Measurements from ENCODE around the gene IGDCC3.
"Not testable (repeated sequence)": the region's sequence is repeated elsewhere in the genome, so short reads cannot be mapped to it uniquely, and the experiment has no call there.

Gene IGDCC3

DNA sequence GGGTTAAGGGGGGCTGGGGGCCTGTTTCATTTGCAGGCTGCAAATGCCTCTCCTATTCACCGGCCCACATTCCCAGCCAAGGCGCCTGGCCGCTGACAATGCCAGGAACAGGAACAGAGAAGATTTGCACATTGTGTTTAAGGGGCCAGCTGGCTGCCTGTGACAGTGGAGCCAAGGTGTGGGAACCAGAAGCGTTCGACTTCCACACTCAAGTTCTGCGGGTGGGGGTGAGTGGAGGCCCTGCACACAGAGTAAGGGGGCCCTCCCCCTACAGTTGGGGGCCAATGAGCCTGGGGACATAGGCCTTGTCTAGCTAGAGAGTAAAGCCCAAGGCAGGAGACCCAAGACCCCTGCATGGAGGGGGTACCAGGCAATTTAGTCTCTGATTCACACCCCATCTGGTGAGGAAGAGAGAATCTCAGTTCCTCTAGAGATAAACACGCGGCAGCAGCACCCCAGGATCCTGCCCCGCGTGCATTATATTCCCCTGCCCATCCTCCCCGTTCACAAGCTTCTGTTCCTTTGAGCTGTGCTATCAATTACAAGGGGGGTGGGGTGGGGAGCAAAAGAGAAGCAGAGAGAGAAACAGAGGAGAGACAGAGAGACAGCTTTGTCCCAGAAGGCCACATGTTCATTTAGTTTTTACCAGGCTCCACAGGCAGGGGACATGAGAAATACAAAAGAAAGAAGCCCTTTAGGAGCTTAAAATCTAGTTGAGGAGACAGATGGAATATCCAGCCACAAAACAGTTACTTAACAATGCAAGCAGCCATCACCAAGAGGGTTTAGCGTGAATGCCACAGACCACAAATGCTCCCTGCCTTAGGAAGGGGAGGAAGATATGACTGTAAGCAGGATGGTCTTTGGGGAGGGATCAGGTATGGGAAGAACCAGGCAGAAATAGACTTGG lies 9.2 kb downstream of the IGDCC3 start:
- no peak for DNase-seq

DNA sequence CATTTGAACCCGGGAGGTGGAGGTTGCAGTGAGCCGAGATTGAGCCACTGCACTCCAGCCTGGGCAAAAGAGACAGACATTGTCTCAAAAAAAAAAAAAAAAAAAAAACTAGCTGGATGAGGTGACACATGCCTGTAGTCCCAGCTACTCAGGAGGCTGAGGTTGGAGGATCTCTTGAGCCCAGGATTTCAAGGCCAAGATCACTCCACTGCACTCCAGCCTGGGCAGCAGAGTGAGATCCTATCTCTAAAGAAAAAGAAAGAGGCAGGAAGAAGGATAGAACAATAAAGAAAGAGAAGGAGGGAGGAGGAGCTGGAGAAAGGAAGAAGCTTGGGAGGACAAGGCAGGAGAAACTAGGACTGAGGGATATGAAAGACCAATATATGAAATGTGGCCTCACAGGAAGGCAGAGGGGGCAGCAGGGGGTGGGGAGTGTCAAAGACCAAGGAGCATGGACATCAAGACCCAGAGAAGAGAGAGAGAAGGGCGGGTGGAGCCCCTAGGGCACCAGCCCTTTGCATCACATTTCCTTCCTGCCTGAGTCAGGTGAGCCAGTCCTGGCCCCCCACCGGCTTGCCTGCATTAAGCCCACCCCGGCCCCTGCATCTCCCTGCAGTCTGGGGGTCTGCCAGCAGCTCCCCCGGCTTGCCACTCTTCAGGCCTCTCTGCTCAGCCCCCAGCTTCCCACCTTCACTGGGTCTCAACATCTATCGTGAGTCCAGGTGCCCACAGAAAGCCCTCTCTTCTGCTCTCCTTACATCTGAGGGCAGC lies 11.5 kb downstream of the IGDCC3 start:
- no peak for DNase-seq

DNA sequence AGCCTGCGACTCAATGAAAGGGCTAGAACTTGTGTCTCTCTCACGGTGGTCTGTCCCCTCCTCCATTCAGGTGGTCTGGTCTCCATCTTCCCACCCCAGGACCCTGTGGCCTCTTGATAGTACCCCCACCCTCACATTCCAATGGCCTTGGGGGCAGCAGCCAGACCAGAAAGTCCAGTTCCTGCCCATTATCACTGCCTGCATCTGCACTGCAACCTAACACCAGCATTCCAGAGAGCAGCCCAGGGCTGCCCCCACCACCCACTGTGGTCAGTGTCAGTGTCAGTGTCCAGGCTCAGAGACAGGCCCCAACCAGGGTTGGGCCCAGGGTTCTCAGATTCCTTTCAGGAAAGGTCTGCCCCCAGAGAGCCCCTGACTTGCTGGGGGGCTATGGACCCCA lies 12.6 kb downstream of the IGDCC3 start:
- no peak for DNase-seq

DNA sequence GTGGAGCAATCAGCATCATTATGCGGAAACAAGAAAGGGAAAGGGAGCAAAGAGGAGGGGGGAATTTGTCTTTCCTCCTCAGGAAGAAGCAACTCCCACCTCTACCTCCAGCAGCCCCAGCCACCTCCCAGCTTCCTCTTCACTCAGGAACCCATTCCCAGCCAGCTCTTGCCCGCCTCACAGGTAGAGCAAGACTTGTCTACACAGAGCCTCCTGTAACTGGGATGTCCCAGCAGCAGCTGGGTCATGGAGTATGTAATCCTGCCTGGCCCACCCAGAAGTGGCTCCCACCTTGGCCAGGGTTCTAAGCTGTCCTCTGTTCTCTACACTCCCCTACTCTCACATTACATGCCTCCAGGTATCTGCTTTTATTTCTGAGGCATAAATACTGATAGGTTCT lies 14.0 kb downstream of the IGDCC3 start:
- no peak for DNase-seq

DNA sequence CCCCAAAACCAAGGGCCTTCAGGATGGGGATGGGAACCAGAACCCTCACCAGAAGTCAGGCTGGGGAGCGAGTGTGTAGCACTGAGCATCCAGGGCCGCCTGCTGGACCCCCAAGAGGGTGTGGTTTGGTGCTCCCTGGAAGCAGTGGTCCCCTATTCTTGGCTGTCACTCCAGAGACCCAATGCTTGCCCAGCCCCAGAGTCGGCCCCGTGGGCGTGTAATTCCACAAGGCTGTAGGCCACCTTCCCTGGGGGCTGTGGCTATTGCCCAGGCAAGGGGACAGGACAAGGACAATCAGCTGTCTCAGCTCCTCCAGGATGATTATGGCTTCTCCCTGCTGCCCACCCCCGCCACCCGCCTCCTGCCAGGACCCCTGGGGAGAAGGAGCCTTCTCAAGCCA lies 14.5 kb downstream of the IGDCC3 start:
- DNase-seq = no peak

DNA sequence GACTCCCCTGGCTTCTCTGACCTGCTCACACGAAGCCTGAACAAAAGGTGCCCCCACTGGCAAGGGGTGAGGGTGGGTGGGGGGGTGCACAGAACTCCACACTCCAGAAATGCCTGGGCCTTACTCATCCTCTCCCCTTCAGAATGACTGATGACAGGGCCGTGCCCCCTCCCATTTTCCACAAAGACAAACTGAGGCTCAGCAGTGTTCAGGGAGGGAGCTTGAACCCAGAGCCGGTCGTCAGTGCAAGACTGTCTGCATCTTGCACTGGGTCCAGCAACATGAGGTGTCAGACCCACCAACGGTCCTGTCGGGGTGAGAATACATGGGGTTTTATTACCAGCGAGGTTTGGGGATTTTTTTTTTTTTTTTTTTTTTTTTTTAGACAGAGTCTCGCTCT lies 15.3 kb downstream of the IGDCC3 start:
- DNase-seq = no peak

DNA sequence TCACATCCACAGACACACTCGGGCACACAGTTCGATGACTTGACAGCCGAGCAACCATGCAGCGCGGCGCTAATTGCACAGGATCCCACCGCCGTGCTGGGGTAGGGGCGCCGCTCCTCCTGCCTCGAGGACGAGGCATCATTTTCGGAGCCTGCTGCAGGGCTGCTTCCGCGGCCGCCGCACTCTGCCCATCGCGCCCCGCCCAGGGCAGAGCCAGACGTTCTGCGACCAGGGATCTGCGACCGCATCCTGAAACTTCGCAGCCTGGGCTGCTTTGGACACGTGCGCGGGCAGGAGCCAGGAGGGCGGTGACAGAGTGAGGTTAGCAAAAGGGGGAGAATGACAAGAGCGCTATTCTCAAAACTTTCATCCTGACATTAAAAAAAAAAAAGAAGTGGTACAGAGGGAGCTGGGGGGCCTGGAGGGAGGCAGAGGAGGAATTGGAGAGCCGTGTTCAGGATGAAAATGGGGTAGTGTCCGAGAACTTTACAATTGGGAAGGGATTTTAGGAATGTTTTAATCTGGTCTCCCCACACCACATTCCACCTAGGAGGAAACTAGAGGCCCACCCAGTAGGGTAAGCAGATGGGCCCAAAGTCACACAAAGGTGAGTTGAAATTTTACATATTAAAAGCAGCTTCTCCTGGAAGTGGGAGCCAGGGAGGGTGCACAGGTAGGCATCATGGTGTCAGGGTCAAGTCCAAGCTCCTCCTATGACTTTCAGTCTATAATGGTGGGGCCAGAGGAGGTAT lies 15.9 kb downstream of the IGDCC3 start:
- DNase-seq = no peak

DNA sequence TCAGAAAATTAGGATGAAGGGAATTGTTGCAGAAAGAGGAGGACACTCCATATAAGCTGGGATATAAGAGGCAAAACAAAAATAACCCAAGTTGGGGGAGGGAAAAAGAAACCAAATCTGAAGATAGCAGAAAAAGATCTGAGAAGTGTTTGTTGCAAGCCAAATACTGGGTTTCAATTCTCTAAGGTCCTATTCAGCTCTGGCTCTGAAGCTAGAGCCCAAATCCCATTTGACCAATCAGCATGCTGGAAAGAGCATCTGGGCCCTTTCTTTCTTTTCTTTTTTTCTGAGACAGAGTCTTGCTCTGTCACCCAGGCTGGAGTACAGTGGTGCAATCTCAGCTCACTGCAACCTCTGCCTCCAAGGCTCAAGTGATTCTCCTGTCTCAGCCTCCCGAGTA lies 17.3 kb downstream of the IGDCC3 start:
- no peak for DNase-seq

DNA sequence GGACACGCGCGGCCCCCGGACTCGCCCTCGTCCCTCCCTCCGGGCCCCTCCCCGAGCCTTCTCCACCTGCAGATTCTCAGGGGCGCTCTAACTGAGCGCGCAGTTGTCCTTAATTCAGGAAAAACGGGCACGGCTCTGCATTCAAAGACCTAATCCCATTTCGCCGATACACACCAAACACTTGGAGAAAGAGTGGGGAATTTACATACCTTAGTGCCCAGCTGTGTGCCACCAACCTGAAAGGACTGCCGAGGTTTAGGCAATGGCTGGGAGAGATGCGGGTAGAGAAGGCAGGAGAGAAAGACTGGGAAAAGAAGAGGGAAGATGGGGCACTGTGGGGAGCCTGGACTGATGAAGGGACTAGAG lies 21.8 kb downstream of the IGDCC3 start:
- DNase-seq = no peak

DNA sequence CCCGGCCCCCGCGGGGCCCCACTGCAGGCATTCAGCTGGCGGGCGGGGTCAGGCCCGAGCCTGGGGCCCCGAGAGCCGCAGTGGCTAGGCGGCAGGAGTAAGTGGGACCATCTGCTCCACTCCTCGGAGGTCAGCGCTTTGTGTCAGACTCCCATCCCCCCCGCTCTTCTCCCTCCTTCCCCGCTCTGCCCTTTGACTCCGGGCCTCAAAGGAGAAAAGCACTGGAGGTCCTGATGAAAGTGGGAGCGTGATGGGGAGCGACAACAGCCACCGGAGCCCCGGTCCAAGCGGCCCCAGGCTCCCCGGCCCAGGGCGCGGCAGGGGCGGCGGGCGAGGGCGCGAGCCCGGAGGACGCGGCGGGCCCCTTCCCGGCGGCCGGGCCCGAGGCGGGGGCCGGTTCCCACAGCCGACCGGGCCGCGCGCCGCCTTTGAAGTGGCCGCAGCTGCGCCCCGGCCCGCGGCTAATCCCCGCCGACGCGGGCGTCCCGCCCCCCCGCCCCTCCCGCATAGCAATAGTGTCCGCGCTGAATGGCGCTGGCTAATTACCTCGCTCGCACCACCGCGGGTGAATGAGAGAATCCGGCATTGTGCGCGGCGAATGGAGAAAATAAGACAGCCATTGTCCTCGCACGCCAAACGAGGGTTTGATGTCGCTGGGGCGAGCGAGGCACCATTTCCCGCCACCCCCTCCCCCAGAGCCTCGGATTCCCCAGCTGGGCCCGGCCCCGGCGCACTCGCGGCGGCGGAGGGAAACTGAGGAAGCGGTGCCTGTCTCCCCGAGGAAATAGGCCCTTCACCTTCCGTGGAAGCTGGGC lies 22.4 kb downstream of the IGDCC3 start:
- peak; percentile 10 for DNase-seq

DNA sequence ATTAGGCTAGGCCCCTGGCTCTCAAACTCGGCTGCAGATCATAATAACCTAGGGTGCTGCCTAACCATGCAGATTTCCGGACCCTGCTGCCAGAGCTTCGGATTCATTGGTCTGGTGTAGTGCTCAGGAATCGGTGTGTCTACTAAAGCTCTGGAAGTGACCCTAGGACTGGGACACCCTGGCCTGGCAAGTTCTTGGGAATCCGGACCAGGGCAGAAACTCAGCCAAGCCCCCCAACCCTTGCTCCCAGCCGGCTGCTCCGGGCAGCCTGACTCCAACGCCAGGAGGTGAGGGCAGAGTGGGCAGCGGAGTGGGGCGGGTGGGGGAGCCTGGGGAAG lies 23.0 kb downstream of the IGDCC3 start:
- DNase-seq = no peak

DNA sequence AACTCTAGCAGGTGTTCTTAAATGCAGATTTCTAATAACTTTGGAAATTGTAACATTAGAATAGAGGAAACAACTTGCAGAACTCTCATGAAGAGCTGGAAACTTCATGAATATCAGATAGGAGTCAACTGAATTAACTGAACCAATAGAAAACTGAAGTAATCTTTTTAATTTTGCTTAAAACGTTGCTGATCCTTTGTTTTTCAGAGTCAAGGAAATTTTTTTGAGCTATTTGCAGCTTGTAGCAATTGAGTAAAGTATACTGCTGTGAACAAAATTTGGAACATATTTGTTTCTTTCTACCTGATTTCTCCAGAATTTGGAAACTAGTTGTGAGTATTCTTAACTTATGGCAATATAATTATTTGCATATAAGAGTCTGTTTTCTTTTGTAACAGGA lies 25.8 kb downstream of the IGDCC3 start:
- DNase-seq = not testable (repeated sequence)

DNA sequence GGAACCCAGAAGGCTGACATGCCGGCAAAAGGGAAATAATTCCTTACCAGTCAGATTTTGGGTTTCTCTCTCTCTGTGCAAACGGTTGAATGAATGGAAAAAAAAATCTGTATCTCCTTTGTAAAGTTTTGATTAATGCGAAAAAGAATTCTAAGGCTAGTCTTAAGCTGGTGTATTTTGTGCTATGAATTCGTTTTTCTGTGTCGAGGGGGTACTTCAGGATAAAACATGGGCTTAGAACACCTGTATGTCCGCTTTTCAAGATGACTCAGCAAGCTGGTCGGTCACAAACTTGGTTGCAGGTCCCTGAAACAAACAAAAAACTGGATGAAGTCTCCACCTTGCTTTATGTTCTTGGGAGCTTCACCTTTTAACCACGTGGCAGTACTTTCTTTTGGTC lies 28.5 kb downstream of the IGDCC3 start:
- no peak for DNase-seq

DNA sequence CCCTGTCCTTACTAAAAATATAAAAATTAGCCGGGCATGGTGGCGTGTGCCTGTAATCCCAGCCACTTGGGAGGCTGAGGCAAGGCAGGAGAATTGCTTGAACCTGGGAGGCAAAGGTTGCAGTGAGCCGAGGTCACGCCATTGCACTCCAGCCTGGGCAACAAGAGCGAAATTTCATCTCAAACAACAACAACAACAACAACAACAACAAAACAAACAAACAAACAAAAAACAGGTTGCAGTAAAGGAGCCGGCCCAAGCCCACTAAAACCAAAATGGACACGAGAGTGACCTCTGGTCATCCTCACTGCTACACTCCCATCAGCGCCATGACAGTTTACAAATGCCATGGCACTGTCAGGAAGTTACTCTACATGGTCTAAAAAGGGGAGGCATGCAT lies 30.0 kb downstream of the IGDCC3 start:
- DNase-seq = not testable (repeated sequence)

DNA sequence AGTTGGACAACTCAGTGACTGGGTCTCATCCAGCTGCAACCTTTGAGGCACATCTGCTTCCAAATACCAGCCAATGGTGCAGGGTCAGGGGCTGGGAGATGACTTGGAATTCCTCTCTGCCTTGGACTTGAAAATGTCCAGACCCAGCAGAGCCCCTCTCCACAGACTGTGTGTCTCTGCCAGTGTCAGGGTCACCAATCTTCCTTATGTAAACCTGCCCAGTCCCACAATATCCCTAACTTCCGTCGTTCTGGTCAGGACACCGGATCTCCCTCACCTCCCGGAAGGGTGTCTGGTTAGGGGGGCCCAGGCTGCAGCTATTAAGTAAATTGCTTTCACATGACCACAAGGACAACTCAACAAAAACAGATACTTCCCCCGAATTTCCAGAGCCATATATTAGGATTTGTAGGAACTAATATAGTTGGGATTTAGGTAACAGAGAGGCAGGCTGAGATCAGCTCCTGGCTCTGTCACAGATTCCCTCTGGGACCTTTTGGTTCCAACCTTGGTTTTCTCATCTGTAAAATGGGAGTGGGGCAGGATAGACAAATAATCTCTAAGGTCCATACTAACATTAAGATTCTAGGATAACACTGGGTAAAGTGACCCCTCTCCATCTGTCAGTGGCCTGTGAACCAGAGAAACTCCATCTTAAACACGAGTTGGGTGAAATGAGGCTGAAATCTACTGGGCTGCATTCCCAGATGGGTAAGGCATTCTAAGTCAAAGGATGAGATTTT lies 30.8 kb downstream of the IGDCC3 start:
- DNase-seq = no peak

DNA sequence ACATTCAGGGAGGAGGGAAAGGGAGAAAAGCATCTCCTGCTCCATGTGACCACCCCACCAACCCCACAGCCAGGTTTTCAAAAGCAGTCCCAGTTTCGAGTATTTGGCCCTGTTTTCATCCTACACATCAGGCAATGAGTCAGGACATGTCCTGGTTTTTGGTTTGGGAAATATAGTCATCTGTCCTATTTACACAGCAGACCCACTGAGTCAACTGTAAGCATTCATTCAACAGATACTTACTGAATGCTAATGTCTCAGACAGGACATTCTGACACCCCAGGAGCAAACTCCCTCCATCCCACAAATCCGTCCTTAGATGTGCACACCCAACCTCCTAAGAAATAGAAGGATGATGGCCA lies 32.9 kb downstream of the IGDCC3 start:
- DNase-seq = no peak

DNA sequence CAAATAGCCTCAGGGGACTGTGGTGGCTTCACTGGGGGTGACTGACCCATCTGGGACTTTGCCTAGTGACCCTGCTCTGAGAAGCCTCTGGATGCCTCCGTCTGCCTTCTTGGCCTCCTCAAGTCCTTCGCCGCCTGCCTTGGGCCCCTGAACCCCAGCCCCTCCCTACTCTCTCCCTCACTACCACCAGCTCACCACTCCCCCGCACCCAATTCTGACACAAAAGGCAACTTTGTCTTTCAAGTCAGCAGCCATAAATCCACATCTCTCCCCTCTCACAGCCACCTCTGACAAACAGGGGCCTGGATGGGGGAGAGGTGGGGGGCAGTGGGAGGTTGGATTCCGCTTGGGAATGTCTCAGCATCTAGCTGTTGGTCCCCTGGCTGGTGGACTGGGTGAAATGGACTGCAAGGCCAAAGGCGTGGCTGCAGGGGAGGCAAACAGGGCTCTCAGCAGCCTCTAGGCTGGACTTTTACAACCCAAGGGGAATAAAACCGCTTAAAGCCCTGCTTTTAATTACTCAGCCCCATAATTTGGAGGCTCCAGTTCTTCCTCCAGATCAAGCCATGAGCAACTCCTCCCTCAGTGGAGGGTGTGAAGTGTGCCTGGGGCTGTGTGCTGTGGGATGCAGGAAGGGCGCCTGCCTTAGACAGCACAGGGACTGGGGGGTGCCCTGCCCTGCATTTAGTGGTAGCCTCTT lies 33.4 kb downstream of the IGDCC3 start:
- no peak for DNase-seq

DNA sequence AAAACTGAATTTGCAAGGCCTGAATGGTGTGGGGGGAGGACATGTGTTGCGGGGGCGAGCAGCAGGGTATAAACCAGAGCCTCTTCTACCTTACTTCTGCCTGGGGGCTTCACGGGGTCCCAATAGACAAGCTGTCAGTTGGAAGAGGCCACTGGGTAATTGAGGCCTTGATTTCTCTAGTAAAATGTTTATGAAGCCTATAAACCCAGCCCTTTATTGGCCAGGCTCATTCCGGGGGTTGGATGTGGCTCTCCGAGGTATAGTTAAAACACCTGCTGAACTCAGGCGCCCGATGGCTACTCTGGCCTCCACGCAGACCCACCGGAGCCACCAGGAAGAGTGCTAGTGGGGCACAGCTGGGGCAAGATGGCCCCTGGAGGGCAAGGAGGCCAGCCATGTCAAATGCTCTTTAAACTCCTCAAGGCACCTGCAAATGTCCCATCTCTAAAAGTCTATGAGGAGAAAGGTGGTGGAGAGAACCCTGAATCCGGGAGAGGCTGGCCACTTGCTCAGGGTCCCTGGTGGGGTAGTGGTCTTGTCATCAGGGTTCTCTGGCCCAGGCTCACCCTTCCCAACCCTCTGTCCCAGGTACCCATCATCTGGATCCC lies 34.3 kb downstream of the IGDCC3 start:
- DNase-seq = no peak

DNA sequence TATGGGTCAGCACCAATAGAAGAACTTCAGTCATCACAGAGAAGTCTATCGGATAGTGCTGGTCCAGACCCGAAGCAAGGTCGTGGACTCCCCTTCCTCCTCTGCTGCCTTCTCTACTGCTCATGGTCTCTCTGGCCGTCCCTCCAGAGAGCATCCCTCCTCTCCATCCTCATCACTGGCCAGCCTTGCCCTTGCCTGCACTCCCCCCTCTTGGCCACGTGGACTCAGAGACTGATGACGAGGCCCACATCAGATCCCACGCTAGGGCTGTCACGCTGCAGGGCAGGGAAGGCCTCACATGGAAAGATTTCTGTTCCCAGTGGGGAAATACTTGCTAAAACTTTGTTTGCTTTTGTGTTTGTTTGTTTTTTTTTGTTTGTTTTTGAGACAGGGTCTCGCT lies 35.3 kb downstream of the IGDCC3 start:
- no peak for DNase-seq

DNA sequence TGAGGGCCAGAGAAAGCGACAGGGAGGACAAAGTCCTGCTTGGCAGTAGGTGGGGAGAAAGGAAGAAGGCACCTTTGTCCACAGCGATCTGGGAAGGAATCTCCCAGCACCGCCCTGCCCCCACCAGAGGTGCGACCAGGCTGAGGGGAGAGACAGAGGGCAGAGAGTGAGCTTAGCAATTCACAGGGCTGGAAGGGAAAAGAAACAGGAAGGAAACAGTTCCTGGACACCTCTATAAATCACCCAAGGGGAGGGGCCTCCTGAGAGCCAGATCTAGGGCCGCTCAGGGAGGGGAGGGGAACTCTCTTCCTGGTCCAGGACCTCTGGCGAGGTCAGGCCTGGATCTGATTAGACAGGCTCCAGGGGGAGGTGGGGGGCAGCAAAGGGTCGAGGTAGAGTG lies 37.9 kb downstream of the IGDCC3 start:
- DNase-seq = peak; percentile 29

DNA sequence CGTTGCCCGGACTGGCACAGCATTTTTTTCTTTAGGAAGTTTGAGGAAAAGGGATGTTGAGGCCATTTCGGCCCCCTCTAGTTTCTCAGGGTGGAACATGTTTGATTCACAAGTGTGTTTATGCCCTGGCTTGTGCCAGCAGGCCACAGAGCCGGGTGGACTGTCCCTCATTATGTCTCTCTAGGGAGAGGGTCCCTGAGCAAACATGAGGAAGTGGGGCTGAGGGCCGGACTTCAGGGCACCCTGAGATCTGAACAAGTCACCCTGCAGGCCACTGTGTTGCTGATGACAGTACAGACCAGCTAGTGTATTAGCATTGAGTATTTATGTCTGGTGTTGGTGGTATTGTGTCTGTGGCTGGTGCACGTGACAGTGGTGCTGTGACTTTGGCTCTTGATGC lies 38.4 kb downstream of the IGDCC3 start:
- DNase-seq = no peak
